ENCODE measurements around the gene SGCD.

DNA sequence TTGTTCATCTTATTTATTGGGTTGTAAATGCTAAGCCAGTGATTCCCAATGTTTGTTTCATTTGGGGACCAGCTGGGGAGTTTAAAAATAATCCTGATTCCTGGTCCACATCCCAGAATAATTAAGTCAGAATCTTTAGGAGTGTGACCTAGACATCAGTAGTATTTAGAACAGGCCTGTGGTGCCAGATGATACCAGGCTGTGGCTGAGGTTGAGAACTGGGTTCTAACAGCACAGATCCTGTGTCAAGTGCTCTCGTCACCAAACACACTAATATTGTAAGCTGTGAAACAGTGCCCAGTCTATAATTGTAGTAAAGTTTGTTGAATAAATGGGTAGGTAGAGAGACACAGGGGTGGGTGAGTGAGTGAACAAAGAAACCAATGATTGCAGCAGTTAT is 351.0 kb downstream of the SGCD start:
- TF ChIP-seq, protein P1, sequence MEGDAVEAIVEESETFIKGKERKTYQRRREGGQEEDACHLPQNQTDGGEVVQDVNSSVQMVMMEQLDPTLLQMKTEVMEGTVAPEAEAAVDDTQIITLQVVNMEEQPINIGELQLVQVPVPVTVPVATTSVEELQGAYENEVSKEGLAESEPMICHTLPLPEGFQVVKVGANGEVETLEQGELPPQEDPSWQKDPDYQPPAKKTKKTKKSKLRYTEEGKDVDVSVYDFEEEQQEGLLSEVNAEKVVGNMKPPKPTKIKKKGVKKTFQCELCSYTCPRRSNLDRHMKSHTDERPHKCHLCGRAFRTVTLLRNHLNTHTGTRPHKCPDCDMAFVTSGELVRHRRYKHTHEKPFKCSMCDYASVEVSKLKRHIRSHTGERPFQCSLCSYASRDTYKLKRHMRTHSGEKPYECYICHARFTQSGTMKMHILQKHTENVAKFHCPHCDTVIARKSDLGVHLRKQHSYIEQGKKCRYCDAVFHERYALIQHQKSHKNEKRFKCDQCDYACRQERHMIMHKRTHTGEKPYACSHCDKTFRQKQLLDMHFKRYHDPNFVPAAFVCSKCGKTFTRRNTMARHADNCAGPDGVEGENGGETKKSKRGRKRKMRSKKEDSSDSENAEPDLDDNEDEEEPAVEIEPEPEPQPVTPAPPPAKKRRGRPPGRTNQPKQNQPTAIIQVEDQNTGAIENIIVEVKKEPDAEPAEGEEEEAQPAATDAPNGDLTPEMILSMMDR (IDR thresholded peaks at IDR 0.05 in 2 of 3, conservative IDR thresholded peaks at IDR 0.05 in 1 of 3; ENCODE audit: borderline replicate concordance in 1 of 3, insufficient read depth in 1 of 3, low read depth in 2 of 3, low read length in 2 of 3): no peak
- TF ChIP-seq EZH2 (IDR thresholded peaks at IDR 0.05): no peak
- TF ChIP-seq ELF1 (IDR thresholded peaks at IDR 0.05; ENCODE audit: borderline replicate concordance, low read depth): no peak

Data from HCT116 (cell line).